Stimulated activated CD8-positive, alpha-beta memory T cell treated with anti-CD3 and anti-CD28 coated beads, Interleukin-7, amount 100 ng/mL, for 1 hour (primary cell): Measurements from ENCODE around the gene APBB2.

ENCODE experiments used
- DNase-seq, 2 donors: peaks; one replicate each; pipeline ENCODE4 v3.0.0-alpha.2; 2020; ENCODE audit warnings: low read depth in 2 of 2

Gene APBB2

DNA sequence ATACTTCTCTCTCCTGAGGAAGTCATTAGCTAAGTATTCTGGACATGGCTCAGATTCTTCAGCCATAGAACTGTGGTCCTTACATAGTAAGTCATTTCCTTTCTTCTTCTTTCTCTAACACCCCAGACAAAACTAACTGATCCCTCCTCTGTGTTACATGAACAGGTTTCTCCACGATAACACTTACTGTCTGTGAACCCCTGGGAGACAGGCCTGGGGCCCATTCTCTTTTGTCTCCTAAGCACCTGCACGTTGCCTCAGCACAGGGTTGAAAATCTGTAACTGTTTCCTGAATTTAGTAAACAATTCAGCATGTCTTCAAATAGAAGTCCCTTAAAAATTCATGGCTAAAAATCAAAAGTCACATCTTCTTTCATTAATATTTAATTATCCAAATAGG, 24.7 kb downstream of the APBB2 start:
- DNase-seq, result no peak

- DNase-seq, result no peak
These were observed 25.3 kb downstream of the APBB2 start for GRCh38 chr4:41189076-41189475.

DNA sequence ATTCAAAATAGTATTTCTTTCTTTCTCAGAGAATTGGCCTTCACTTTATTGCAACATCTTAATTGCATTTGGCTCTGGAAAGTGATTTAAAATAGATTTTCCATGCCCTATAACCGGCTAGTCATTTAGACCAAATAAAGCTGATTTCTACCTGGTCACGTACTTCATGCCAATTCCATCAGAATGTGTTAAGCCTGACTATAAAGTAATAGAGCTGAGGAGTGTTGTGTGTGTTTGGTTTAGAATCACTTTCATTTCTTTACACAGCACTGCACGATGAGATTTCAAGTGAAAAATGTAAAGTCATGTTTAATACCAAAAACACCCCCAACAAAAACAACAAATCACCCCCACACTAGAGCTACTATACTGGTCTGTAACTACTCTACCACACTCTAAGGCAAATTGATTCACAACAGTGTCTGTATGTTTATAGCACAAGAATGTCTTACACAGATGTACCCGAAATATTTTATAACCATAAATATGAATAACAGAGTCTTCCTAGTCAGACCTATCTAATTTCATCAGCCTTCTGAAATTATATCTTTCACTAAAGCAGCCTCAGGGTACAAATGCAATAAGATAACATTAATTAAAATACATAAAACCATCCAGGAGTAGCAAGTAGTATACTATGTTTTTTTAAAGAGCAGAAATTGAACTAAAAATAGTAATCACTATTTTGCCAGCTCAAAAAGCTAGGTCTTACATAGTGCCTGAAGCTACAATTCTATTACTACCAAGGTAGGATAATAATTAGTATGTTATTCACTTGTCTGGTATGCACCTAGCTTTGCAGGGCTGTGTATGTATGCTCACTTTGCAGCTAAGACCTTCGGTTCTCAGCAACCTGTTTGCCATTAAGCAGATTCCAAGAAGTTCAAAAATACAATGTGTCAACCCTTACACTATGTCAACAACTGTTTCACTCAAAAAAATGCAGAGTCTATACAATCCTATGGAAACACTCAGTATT, 28.4 kb downstream of the APBB2 start:
- DNase-seq, result no peak

GRCh38 chr4:41184009-41184408, 30.3 kb downstream of the APBB2 start:
- DNase-seq, result no peak

GRCh38 chr4:41183021-41183553, 31.3 kb downstream of the APBB2 start:
- DNase-seq, result no peak

GRCh38 chr4:41181037-41181436, 33.3 kb downstream of the APBB2 start:
- DNase-seq, result no peak

DNA sequence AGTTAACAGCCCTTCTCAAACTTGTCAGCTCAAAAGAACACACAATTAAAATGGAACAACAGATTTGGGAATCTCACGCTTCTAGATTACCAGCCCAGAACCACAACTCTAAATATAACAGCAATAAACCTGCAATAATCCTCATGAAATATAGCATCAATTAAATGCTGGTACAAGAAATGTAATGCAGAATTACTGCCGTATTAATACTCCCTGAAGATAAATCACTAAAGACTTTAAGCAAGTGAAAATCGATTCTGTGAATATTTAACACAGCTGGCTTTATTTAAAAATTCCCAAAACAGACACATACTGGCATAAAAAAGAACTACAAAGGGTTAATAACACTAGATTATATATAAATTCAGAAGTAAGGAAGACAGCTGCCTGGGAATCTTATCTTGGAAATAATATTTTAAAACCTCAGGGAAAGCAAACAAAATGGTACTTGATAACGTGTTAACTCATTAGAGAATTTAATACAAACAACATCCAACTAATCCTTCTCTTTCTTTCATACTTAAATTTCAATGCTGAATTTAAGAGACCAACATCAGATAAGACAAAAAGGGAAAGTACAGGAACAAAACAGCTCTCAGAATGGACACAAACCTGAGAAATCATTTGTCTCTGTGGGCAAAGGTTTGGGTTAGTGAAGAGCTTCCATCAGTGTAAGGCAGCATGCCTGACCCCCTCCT, 34.7 kb downstream of the APBB2 start:
- DNase-seq, result no peak

DNA sequence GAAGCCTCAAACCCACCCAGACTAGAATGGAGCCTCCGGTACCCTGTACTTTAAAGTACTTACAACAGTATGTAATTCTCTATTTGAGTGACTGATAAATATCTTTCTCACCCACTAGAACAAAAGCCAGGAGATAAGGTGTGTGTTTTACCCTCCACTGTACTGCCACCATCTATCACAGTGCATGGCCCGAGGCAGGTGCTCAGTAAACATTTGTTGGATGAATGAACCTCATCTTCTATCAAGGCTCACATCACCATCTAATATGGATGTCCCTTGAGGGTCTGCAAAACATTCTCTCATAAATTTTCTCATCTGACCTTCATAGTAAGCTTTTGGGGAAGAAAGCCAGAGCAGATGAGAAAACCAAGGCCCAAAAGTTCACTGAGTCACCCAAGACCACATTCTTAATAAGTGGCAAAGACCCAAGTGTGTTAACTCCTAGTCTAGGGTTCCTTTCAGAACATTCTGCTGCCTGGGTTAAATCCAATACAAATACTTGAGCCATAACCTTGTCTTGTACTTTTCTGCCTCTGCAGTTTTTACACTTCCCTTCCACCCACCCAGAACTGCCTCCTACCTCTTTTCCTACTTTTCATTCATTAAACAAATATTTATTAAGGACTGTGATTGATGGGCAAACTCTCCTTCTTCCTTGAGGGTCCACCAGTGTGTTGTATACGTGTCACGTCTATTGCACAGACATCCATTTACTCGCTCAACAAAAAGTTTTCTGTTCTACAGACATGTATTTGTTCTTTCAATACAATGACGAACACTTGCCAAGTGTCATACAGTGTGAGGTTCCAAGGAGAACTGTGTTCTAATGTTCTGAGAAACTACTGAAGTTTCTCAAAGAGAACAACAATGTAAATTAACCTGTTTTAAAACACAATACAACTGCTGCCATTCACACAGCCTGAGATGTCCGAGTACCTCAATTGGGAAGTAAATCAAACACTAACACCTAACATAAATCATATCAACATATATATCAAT, 35.7 kb downstream of the APBB2 start:
- no peak for DNase-seq

- DNase-seq, result no peak
These were observed 37.3 kb downstream of the APBB2 start for GRCh38 chr4:41177016-41177415.

GRCh38 chr4:41176340-41176739, 38.0 kb downstream of the APBB2 start:
- DNase-seq, result no peak

- no peak for DNase-seq
These were observed 38.5 kb downstream of the APBB2 start for GRCh38 chr4:41175794-41176193.

- no peak for DNase-seq
These were observed 39.9 kb downstream of the APBB2 start for GRCh38 chr4:41174444-41174843.

- DNase-seq, result no peak
These were observed 41.6 kb downstream of the APBB2 start for GRCh38 chr4:41172786-41173185.

- no peak for DNase-seq
These were observed 45.0 kb downstream of the APBB2 start for GRCh38 chr4:41169256-41169800.

DNA sequence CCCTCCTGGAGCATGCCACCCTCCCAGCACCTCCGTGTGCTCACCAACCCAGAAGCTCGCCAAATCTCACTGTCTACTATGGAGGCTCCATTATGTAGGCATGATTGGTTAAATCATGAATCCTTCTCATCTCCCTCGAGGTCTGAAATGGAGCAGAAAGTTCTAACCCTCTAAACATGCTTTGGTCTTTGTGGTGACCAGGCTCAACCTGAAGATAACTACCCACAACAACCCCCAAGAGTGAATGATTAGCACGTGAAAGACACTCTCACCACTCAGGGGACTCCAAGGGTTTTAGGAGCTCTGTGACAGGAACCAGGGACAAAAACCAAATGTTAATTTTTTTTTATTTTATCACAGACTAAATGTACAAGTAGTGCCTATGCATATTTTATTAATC, 47.2 kb downstream of the APBB2 start:
- DNase-seq, result no peak

- no peak for DNase-seq
These were observed 49.9 kb downstream of the APBB2 start for GRCh38 chr4:41164405-41164804.

GRCh38 chr4:41161355-41161754, 53.0 kb downstream of the APBB2 start:
- DNase-seq, result no peak

DNA sequence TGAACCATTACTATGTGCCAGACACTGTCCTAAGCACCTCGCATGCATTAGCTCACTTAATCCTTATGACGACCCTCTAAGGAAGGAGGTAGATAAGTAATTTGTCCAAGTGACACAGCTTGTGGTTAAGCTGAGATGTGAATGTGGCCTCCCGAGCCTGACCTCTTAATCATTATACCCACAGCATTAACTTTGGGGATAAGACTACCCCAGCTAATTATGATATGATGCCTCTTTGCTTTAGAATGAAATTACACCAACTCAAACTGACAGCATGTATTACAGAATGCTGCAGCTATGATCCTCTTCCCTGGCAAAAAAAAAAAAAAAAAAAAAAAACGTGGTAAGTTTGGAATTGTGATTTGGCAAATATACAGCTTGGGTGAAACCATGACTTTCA, 53.5 kb downstream of the APBB2 start:
- no peak for DNase-seq

- DNase-seq, result no peak
These were observed 54.1 kb downstream of the APBB2 start for GRCh38 chr4:41160012-41160789.

DNA sequence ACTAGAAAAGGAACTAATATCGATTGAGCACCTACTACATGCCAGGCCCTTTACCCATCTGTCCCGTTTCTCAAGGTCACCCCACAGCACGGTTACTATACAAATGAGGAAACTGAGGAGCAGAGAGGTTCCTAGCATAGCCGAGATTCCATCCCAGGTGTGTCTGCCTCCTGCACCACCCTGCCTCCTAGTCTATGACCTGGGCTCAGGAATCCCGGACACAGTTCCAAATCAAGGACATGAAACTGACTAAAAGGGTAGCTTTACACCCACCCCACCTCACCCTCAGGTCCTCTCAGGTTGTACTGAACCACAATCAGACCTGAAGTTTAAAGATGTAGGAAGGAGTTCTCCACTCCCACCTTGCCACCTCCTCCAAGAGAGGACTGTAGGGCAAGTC, 55.6 kb downstream of the APBB2 start:
- no peak for DNase-seq
